Neural cell (in vitro differentiated cells): ENCODE data around the gene REV1. TPM values are rescaled to one million over a fixed set of nuclear protein-coding genes. Genes with fewer than 3 reads are reported as not detected.

ENCODE experiments used
- H2AFZ ChIP-seq: fragments of 200-600, 300-800 bp; sonication (generic), shearing (Covaris generic); 2 replicates; pipeline ENCODE4 v1.6.0; 2014; ENCODE audit warnings: low read depth, mild to moderate bottlenecking, antibody characterized with exemption, low read length, moderate library complexity
- H3F3A ChIP-seq: fragments of 200-600 bp; shearing (Covaris generic); 2 replicates; pipeline ENCODE4 v1.6.1; 2016; ENCODE audit warnings: mild to moderate bottlenecking, moderate library complexity, mixed read lengths, antibody characterized with exemption, low read length; ENCODE audit not compliant: insufficient read depth, poor library complexity, severe bottlenecking
- H3K27ac ChIP-seq: fragments of 200-600, 300-800 bp; sonication (generic), shearing (Covaris generic); 2 replicates; pipeline ENCODE4 v1.5.1; 2014; ENCODE audit warnings: mild to moderate bottlenecking, low read length, moderate library complexity
- H3K27me3 ChIP-seq: fragments of 300-800, 200-600 bp; sonication (generic), shearing (Covaris generic); 2 replicates; pipeline ENCODE4 v1.6.0; 2014; ENCODE audit warnings: mild to moderate bottlenecking, low read depth, low read length, moderate library complexity; ENCODE audit not compliant: insufficient read depth
- H3K36me3 ChIP-seq: fragments of 300-800, 200-600 bp; sonication (generic), shearing (Covaris generic); 2 replicates; pipeline ENCODE4 v1.5.1; 2014; ENCODE audit warnings: mild to moderate bottlenecking, antibody characterized with exemption, low read length, moderate library complexity; ENCODE audit not compliant: insufficient read depth
- H3K4me2 ChIP-seq: fragments of 300-800, 200-600 bp; sonication (generic), shearing (Covaris generic); 2 replicates; pipeline ENCODE4 v1.6.0; 2014; ENCODE audit warnings: mild to moderate bottlenecking, low read length
- H3K4me3 ChIP-seq: fragments of 300-800, 200-600 bp; sonication (generic), shearing (Covaris generic); 2 replicates; pipeline ENCODE4 v1.5.1; 2014; ENCODE audit warnings: mild to moderate bottlenecking, low read length, moderate library complexity
- H3K79me2 ChIP-seq: fragments of 200-600 bp; shearing (Covaris generic); replicated peaks from 2 replicates; pipeline ENCODE4 v1.6.0; 2014; ENCODE audit warnings: mild to moderate bottlenecking, low read length, moderate library complexity; ENCODE audit not compliant: insufficient read depth
- H3K9ac ChIP-seq: fragments of 300-800, 200-600 bp; sonication (generic), shearing (Covaris generic); 2 replicates; pipeline ENCODE4 v1.6.1; 2016; ENCODE audit warnings: mild to moderate bottlenecking, low read length, mixed read lengths
- H3K9me2 ChIP-seq: fragments of 200-600 bp; shearing (Covaris generic); 2 replicates; pipeline ENCODE4 v1.6.1; 2016; ENCODE audit warnings: mild to moderate bottlenecking, low read length, mixed read lengths; ENCODE audit not compliant: insufficient read depth
- H3K9me3 ChIP-seq: fragments of 200-600, 300-800 bp; sonication (generic), shearing (Covaris generic); 2 replicates; pipeline ENCODE4 v1.6.1; 2016; ENCODE audit warnings: mild to moderate bottlenecking, mixed run types, low read length, moderate library complexity, mixed read lengths
- H4K20me1 ChIP-seq: fragments of 200-600 bp; shearing (Covaris generic); 2 replicates; pipeline ENCODE4 v1.6.1; 2016; ENCODE audit warnings: mild to moderate bottlenecking, mixed run types; ENCODE audit not compliant: insufficient read depth
- EP300 ChIP-seq: fragments of 450-650 bp; conservative IDR thresholded peaks from 2 replicates; pipeline ENCODE4 v1.6.1; 2014; ENCODE audit warnings: antibody characterized with exemption, mild to moderate bottlenecking, moderate library complexity; ENCODE audit not compliant: poor library complexity, severe bottlenecking
- EZH2 ChIP-seq: fragments of 200-600, 300-800 bp; shearing (Covaris generic), sonication (generic); IDR thresholded peaks from 2 replicates; pipeline ENCODE4 v1.6.1; 2014; ENCODE audit warnings: antibody characterized with exemption, low read length, borderline replicate concordance, mild to moderate bottlenecking; ENCODE audit not compliant: insufficient read depth, poor library complexity, severe bottlenecking
- MXI1 ChIP-seq: fragments of 450-650 bp; conservative IDR thresholded peaks from 2 replicates; pipeline ENCODE4 v1.6.1; 2014; ENCODE audit warnings: antibody characterized with exemption, mild to moderate bottlenecking; ENCODE audit not compliant: poor library complexity, severe bottlenecking
- POLR2AphosphoS5 ChIP-seq: IDR thresholded peaks from 2 replicates; pipeline ENCODE4 v1.6.1; 2012
- RAD21 ChIP-seq: fragments of 450-650 bp; conservative IDR thresholded peaks from 2 replicates; pipeline ENCODE4 v1.6.1; 2014; ENCODE audit warnings: antibody characterized with exemption, mild to moderate bottlenecking, moderate library complexity
- SMC3 ChIP-seq: fragments of 450-650 bp; conservative IDR thresholded peaks from 2 replicates; pipeline ENCODE4 v1.6.1; 2014; ENCODE audit warnings: antibody characterized with exemption, mild to moderate bottlenecking, moderate library complexity; ENCODE audit not compliant: poor library complexity
- TAF1 ChIP-seq: IDR thresholded peaks from 2 replicates; pipeline ENCODE4 v1.6.1; 2012; ENCODE audit warnings: low read depth
- polyA plus RNA-seq: library from polyadenylated mRNA; depleted of rRNA; stranded (reverse); fragments of >200 nt; gene quantifications from 2 replicates; pipeline ENCODE4 v1.2.3, GENCODE V29; 2014
- TF ChIP-seq, protein P1 (sequence below): IDR thresholded peaks from 2 replicates; pipeline ENCODE4 v1.6.1; 2012; ENCODE audit warnings: borderline replicate concordance
- TF ChIP-seq, protein P2 (sequence below): fragments of 450-650 bp; IDR thresholded peaks from 2 replicates; pipeline ENCODE4 v1.5.1; 2014; ENCODE audit warnings: antibody characterized with exemption, mild to moderate bottlenecking, moderate library complexity; ENCODE audit not compliant: poor library complexity, severe bottlenecking

The REV1 gene
- polyA plus RNA-seq, 1 donor from 2014 or later = 84.1 TPM

DNA sequence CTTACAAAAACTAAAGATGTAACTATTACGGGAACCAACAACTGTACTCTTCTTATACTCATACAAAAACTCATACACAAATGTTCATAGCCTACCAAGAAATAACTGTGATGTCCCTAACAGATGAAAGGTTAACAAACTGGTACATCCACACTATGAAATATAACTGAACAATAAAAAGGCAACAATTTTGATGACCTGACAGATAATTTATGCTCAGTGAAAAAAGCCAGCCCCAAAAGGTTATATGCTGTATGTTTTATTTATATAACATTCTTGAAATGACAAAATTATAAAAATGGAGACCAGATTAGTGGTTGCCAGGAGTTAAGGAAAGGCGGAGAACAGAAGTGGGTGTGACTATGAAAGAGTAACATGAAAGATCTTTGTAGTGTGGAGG, 31.3 kb downstream of the REV1 start:
- Histone ChIP-seq H2AFZ (no peak overlapping the region), H3F3A (no peaks in the 10 kb centered on the region), H3K9me2 (no peaks in the 10 kb centered on the region), H3K79me2 (peaks cover 6% of the 10 kb centered on the region), H4K20me1 (no peaks in the 10 kb centered on the region), H3K36me3 (peaks cover 8% of the 10 kb centered on the region), H3K9ac (no peak overlapping the region), H3K4me3 (no peak overlapping the region), H3K9me3 (no peaks in the 10 kb centered on the region), H3K27ac (no peak overlapping the region), H3K27me3 (no peaks in the 10 kb centered on the region), H3K4me2 (no peak overlapping the region)
- TF ChIP-seq EP300 (no peak), TAF1 (no peak), POLR2AphosphoS5 (no peak), EZH2 (no peak), RAD21 (no peak), MXI1 (no peak)
- TF ChIP-seq, protein P1, sequence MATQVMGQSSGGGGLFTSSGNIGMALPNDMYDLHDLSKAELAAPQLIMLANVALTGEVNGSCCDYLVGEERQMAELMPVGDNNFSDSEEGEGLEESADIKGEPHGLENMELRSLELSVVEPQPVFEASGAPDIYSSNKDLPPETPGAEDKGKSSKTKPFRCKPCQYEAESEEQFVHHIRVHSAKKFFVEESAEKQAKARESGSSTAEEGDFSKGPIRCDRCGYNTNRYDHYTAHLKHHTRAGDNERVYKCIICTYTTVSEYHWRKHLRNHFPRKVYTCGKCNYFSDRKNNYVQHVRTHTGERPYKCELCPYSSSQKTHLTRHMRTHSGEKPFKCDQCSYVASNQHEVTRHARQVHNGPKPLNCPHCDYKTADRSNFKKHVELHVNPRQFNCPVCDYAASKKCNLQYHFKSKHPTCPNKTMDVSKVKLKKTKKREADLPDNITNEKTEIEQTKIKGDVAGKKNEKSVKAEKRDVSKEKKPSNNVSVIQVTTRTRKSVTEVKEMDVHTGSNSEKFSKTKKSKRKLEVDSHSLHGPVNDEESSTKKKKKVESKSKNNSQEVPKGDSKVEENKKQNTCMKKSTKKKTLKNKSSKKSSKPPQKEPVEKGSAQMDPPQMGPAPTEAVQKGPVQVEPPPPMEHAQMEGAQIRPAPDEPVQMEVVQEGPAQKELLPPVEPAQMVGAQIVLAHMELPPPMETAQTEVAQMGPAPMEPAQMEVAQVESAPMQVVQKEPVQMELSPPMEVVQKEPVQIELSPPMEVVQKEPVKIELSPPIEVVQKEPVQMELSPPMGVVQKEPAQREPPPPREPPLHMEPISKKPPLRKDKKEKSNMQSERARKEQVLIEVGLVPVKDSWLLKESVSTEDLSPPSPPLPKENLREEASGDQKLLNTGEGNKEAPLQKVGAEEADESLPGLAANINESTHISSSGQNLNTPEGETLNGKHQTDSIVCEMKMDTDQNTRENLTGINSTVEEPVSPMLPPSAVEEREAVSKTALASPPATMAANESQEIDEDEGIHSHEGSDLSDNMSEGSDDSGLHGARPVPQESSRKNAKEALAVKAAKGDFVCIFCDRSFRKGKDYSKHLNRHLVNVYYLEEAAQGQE = no peak
- TF ChIP-seq, protein P2, sequence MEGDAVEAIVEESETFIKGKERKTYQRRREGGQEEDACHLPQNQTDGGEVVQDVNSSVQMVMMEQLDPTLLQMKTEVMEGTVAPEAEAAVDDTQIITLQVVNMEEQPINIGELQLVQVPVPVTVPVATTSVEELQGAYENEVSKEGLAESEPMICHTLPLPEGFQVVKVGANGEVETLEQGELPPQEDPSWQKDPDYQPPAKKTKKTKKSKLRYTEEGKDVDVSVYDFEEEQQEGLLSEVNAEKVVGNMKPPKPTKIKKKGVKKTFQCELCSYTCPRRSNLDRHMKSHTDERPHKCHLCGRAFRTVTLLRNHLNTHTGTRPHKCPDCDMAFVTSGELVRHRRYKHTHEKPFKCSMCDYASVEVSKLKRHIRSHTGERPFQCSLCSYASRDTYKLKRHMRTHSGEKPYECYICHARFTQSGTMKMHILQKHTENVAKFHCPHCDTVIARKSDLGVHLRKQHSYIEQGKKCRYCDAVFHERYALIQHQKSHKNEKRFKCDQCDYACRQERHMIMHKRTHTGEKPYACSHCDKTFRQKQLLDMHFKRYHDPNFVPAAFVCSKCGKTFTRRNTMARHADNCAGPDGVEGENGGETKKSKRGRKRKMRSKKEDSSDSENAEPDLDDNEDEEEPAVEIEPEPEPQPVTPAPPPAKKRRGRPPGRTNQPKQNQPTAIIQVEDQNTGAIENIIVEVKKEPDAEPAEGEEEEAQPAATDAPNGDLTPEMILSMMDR = no peak

DNA sequence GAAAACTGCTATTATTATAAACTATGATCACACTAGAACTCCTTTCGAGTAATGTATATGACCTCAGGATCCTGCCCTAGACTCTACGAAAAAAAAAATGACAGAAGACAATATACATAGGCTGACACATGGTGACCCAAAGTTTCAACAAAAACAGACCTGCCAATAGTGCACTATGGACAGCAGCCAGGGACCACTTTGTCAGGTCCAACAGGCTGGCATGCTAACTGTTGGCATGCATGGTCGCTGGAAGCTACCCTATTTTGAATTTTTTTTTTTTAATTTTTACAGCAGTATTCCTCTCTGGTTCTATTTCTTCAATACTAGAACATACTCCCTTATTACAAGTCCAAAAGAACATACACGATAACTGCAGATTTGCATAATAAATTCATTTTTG, 38.1 kb downstream of the REV1 start:
- Histone ChIP-seq H2AFZ (no peak overlapping the region), H3K9me2 (no peaks in the 10 kb centered on the region), H3K79me2 (peaks cover 12% of the 10 kb centered on the region), H3F3A (no peaks in the 10 kb centered on the region), H3K27me3 (no peaks in the 10 kb centered on the region), H3K4me3 (no peak overlapping the region), H3K9me3 (no peaks in the 10 kb centered on the region), H3K27ac (no peak overlapping the region), H3K9ac (no peak overlapping the region), H4K20me1 (no peaks in the 10 kb centered on the region), H3K4me2 (no peak overlapping the region), H3K36me3 (peaks cover 13% of the 10 kb centered on the region)
- no peak for TF ChIP-seq RAD21
- TF ChIP-seq SMC3 = no peak
- TF ChIP-seq, protein P1 = no peak
- TF ChIP-seq MXI1 = no peak
- no peak for TF ChIP-seq EP300
- TF ChIP-seq, protein P2 = no peak
- no peak for TF ChIP-seq TAF1
- no peak for TF ChIP-seq POLR2AphosphoS5
- no peak for TF ChIP-seq EZH2
